Measurements from ENCODE around the gene NMRAL1. TPM values are rescaled to one million over a fixed set of nuclear protein-coding genes. Genes with fewer than 3 reads are reported as not detected.

Gene NMRAL1
- total RNA-seq, 1 donor from 2014 or later, result 25.1 TPM

- intact Hi-C loops (cut with micrococcal nuclease), result no loop called here
These were observed 43.4 kb downstream of the NMRAL1 start for GRCh38 chr16:4431023-4431422.

GRCh38 chr16:4428500-4428899 is 45.9 kb downstream of the NMRAL1 start:
- intact Hi-C loops (cut with micrococcal nuclease), result loop anchor here (5.0 kb wide), 2 partner anchors 79 to 419 kb away; partner anchors contain the start of genes GLYR1 and UBN1

- intact Hi-C loops (cut with micrococcal nuclease), result loop anchor here (5.0 kb wide), 2 partner anchors 80 to 420 kb away; partner anchors contain the start of genes GLYR1 and UBN1
These were observed 47.6 kb downstream of the NMRAL1 start for GRCh38 chr16:4426722-4427372.

- intact Hi-C loops (cut with micrococcal nuclease), result loop anchor here (5.0 kb wide), 2 partner anchors 81 to 421 kb away; partner anchors contain the start of genes GLYR1 and UBN1
These were observed 48.3 kb downstream of the NMRAL1 start for GRCh38 chr16:4426021-4426684.

GRCh38 chr16:4425378-4426020 is 48.9 kb downstream of the NMRAL1 start, which contains the start of gene DNAJA3:
Gene DNAJA3 (plus strand): TSS chr16:4425868. CDS start chr16:4425882, 14 bp downstream.
- intact Hi-C loops (cut with micrococcal nuclease), result loop anchor here (1.0 to 5.0 kb wide), 11 partner anchors 11 to 422 kb away; partner anchors contain the start of genes CDIP1, GLYR1, HMOX2 and MGRN1

DNA sequence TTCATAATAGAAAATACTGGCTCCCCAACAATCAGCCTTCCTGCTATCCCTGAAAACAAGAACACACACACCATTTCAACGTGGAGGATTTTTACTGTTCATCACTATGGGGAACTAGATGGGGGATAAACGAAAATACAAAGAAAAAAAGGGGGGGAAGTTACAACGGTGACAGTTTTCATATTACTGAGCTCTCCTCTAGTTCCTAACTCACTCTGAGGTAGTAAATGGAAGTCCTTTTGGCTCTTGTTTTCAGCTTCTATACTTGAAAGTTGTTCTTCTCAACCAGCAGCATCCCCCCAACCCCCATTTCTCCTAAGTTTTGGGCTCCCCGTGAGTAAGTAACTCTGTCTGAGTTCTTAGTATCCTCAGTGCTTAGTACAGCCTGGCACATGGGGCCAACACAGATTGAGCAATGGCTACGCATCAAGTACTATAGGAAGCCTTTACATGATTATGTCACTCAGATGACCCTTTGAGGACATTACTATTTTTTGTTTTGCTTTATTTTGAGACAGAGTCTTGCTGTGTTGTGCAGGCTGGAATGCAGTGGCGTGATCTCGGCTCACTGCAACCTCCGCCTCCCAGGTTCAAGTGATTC is 53.8 kb downstream of the NMRAL1 start:
- intact Hi-C loops (cut with micrococcal nuclease), result no loop called here

DNA sequence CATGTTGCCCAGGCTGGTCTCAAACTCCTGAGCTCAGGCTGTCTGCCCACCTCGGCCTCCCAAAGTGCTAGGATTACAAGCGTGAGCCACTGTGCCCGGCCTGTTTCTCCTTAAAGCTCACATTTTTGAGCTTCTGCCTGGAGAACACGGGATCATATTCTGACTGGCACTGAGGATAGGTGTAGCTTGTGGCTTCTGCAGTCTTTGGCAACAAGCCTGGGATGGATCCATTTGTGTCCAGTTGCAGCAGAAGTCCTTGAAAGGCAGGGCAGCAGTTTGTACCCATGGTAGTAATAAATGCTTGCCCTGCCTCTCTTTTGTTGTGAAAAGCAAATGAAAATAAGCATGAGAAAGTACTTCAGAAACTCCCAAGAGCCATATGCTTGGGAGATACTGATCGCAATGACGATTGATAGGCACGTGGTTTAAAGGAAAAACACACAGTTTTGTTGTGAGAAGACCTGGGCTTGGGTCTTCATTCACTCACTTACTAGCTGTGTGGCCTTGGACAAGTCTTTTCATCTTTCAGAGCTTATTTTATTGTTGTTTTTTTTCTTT is 54.9 kb downstream of the NMRAL1 start:
- intact Hi-C loops (cut with micrococcal nuclease), result loop anchor here (5.0 to 10.0 kb wide), 4 partner anchors 537 to 962 kb away; partner anchors contain the start of genes CREBBP, EEF2KMT and SLX4

DNA sequence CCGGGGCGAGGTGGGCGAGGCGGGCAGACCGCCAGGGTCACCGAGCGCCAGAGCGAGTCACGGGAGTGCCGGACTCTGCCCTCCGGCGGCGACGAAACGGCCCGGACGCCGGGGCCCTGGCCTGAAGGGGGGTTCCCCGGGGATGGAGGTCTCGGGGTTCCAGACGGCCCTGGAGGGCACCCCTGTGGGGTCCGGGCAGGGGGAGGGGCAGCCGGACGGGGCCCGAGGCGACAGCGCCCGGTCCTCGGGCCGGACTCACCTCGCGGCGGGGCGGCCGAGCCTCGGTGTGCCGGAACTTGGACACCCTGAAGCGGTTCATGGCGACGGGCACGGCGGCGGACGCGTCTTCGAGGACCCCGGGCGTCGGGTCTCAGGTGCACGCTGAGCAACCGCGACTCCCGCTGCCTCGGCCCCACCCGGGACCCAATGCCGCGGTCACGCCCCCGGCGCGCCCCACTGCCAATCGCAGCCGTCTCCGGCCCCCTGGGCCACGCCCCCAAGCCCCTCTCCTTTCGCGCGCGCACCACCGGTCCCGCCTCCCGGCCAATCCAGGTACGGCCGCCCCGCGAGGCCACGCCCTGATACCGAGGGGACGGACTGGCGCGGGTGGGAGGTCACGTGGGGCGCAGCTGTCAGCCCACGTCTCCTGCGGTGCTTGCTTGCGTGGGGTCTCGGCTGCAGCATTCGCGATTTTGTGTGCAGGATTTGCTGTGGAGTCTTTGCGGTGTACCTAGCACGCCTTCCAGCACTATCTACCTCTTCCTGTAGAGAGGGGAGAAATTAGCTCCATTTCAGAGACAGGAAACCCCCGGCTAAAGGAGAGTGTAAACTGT is 58.0 kb downstream of the NMRAL1 start, which contains the start of gene CORO7:
TSS of gene CORO7 (minus strand) at position 397 of the 833 bp plus-strand sequence. CDS start at position 319, 78 bp downstream.
- intact Hi-C loops (cut with micrococcal nuclease), result loop anchor here (1.0 to 10.0 kb wide), 6 partner anchors 351 to 959 kb away; partner anchors contain the start of genes CREBBP, EEF2KMT, ROGDI and SLX4

- intact Hi-C loops (cut with micrococcal nuclease), result loop anchor here (1.0 to 10.0 kb wide), 6 partner anchors 352 to 958 kb away; partner anchors contain the start of genes CREBBP, EEF2KMT, ROGDI and SLX4
These were observed 58.8 kb downstream of the NMRAL1 start for GRCh38 chr16:4415538-4416199.

DNA sequence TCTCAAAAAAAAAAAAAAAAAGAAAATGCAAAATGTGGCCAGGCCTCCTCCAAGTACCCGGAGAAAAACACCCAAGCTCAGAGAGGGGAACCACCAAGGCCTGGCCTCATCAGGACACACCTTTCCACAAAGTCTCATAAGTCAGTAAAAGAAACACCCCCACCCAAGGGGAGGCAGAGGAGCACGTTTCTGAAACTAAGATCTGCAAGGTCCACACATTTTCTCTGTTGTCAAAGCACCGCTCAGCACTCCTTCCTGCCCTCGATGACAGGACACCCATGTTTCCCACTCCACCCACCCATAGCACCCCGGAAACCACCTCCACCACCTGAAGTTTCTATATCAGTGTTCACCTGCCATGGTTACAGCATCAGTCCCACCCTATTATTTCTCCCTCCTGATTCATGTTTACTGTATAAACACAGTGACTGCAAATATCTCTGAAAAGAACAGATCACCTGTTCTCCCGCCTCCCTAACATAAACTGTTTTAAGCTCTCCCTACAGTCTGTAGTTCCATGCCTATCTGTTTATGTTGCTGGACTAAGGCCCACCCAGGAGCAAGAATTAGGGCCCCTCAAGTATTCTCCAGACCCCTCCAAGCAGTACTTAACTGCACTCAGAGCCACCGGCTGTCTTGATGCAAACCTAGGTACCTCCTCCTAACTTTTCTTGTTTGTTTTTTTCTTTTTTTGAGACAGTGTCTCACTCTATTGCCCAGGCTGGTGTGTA is 60.1 kb downstream of the NMRAL1 start:
- intact Hi-C loops (cut with micrococcal nuclease), result loop anchor here (1.0 to 10.0 kb wide), 10 partner anchors 11 to 800 kb away; partner anchors contain the start of genes CDIP1, DNAJA3, HMOX2 and PAM16

DNA sequence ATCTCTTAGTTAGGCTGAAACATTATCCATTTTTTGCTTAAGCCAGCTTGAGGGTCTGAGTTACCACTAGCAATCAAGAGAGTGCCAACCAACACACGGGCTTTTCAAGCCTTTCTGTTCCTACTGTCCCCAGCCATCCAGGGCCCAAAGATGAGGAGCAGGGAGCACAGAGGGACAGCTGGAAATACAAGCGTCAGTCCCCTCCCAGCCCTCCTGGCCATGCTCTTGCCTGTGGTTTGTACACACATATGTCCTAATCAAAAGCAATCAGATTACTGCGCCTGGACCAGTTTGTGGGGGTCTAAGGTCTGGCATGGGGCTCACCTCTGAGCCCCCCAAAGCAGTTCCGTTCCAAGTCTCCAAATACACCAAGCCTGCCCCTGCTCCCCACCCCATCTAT is 61.6 kb downstream of the NMRAL1 start:
- intact Hi-C loops (cut with micrococcal nuclease), result loop anchor here (5.0 to 10.0 kb wide), 2 partner anchors 249 to 798 kb away; partner anchors contain the start of gene SLX4

GRCh38 chr16:4412159-4412558 is 62.3 kb downstream of the NMRAL1 start:
- intact Hi-C loops (cut with micrococcal nuclease), result loop anchor here (5.0 to 10.0 kb wide), 2 partner anchors 250 to 797 kb away; partner anchors contain the start of gene SLX4

Other genes with a start within 250 kb of the NMRAL1 start
- not detected in 2 replicates for gene SRL, start 232.5 kb downstream of the NMRAL1 start, total RNA-seq
- gene TFAP4, start 201.6 kb downstream of the NMRAL1 start, total RNA-seq, result 19.5 and 20.9 TPM in 2 replicates
- 0.34 and 0.51 TPM in 2 replicates for gene GLIS2, start 158.6 kb downstream of the NMRAL1 start, total RNA-seq
- 41.1 and 48.6 TPM in 2 replicates for gene PAM16, start 123.3 kb downstream of the NMRAL1 start, total RNA-seq
- 0.10 TPM in 1 of 2 replicates, not detected in the other for gene VASN, start 102.8 kb downstream of the NMRAL1 start, total RNA-seq
- gene CORO7, start 58.0 kb downstream of the NMRAL1 start, total RNA-seq, result 170 and 186 TPM in 2 replicates
- gene DNAJA3, start 48.8 kb downstream of the NMRAL1 start, total RNA-seq, result 59.8 and 63.9 TPM in 2 replicates
- 74.5 and 77.9 TPM in 2 replicates for gene HMOX2, start 1.8 kb upstream of the NMRAL1 start, total RNA-seq
- 34.9 and 36.9 TPM in 2 replicates for gene CDIP1, start 64.1 kb upstream of the NMRAL1 start, total RNA-seq
- gene C16orf96, start 81.7 kb upstream of the NMRAL1 start, total RNA-seq, result 0.07 and 0.15 TPM in 2 replicates
- gene UBALD1, start 140.3 kb upstream of the NMRAL1 start, total RNA-seq, result 22.0 TPM in 2 replicates
- 108 and 113 TPM in 2 replicates for gene MGRN1, start 150.2 kb upstream of the NMRAL1 start, total RNA-seq
- gene NUDT16L1, start 218.9 kb upstream of the NMRAL1 start, total RNA-seq, result 43.2 and 45.3 TPM in 2 replicates